ENCODE data around the gene IGF2BP3.
"Not testable (repeated sequence)": the region's sequence is repeated elsewhere in the genome, so short reads cannot be mapped to it uniquely, and the experiment has no call there.

IGF2BP3 gene

DNA sequence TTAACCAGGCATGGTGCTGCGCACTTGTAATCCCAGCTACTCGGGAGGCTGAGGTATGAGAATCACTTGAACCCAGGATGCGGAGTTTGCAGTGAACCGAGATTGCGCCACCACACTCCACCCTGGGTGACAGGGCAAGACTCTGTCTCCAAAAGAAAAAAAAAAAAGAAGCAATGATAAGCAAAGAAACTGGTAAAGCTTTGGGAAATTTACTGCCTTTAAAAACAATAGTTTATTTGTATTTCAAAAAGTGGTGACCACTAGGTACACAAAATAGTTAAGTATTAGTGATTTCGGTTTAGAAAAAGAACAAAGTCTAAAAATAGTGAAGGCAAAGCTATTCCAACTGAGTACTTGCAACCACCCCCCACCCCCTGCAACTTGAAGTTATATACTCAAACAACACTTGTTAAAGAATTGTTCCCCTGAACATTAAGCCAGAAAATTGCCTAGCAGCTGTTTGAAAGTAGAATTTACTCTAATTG, 133.4 kb downstream of the IGF2BP3 start:
- no peak for DNase-seq

- no peak for DNase-seq
These were observed 134.2 kb downstream of the IGF2BP3 start for GRCh38 chr7:23336086-23336485.

- no peak for DNase-seq
These were observed 134.7 kb downstream of the IGF2BP3 start for GRCh38 chr7:23335621-23336020.

- DNase-seq = no peak
These were observed 135.2 kb downstream of the IGF2BP3 start for GRCh38 chr7:23335136-23335535.

DNA sequence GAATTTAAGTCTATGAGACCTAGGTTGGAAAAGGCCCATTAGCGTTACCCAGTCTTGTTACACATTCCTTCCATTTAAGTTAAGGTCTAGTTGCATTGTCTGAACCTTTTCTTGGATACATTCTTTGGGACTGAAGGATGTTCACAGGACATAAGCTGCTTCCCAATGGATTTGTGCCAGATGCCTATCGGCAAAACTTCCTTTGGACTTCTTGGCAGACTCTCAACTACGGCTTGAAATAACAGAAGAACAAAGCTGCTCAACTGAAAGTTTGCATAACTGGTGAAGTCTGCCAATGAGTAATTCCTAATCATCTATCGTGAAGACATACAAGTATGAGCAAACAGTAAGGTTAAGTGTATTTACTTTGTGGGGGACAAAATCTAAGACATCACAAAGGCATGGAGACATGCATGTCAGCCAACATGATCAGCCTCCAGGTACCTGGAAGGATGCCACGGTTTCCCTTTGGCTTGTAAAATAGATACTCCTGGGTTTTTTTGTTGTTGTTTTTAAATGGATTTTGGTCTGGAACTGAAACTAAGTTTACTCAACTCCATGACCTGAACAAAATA, 135.7 kb downstream of the IGF2BP3 start:
- DNase-seq = no peak

DNA sequence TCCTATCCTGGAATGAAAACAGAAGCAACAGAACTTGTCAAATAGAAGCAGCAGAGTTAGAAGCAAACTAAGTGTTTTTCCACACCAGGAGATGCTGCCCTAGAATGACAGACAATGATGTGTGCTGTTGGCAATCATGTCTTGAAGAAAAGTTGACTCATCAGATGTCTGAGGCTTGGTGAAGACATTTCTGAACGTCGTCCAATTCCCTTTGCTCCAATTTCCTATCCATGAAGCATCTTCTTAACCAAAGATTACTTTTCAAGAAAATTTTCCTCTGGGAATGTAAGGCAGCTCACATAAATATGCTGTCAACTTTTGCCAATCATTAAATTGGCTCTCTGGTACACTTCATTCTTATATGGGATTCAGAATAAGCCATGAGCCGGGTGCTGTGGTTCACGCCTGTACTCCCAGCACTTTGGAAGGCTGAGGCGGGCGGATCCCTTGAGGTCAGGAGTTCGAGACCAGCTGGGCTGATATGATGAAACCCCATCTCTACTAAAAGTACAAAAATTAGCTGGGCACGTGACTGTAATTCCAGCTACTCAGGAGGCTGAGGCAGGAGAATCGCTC, 136.5 kb downstream of the IGF2BP3 start:
- DNase-seq = no peak

DNA sequence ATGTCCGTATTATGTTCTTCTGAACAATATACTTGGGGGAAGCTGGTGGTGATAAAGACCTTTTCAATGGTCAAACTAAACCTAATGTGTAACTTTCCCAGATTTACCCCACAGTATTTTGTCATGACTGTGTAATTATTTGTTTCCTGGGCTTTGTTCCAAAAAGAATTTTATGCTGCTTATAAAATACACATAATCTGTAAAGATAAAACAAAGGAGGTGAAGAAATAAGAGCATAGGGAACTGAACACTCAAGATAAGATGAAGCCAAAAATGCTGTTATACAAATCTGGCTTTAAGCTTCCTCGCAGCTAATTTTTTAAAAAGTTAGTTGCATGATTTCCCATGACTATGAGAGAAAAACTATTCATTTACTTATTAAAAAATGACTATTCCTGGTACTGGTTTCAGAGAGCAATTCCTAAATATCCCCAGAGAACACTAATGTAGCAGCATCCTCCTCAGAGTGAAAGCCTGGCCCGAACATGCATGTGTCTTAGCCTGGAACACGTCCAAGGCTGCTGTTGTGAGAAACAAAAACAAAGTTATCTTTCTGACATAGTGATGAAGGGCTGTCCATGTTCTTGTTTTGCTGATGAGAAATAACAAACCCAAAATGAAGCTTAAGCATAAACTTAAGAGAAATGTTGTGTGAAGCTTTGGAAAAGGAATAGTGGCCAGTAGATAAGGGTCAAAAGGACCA, 137.2 kb downstream of the IGF2BP3 start:
- no peak for DNase-seq

GRCh38 chr7:23332193-23332592, 138.1 kb downstream of the IGF2BP3 start:
- no peak for DNase-seq

- DNase-seq = no peak
These were observed 139.2 kb downstream of the IGF2BP3 start for GRCh38 chr7:23331132-23331531.

GRCh38 chr7:23315366-23315765, 154.9 kb downstream of the IGF2BP3 start:
- DNase-seq = no peak

- DNase-seq = not testable (repeated sequence)
These were observed 158.2 kb downstream of the IGF2BP3 start for GRCh38 chr7:23312141-23312540.

GRCh38 chr7:23308754-23309153, 161.5 kb downstream of the IGF2BP3 start:
- no peak for DNase-seq

DNA sequence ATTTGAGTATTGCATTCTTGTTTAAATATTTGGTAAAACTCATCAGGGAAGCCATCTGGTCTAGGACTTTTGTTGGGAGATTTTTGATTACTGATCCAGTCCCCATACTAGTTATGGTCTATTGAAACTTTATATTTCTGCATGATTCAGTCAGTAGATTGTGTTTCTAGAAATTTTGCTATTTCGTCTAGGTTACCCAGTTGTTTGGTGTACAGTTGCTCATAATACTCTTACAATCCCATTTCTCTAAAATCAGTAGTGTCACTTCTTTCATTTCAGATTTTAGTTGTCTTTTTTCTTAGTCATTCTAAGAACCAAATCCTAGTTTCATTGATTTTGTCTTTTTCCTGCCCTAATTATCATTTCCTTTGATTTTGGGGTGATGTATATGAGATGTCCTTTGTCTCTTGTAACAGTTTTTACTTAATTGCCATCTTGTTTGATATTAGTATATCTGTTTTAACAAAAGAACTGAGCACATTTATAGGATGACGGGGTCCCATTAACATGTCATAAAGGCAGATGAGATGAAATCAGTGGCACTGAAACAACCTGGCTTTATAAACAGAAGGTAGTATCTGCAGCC, 163.3 kb downstream of the IGF2BP3 start:
- DNase-seq = no peak

GRCh38 chr7:23299770-23300300, 170.5 kb downstream of the IGF2BP3 start:
- no peak for DNase-seq

DNA sequence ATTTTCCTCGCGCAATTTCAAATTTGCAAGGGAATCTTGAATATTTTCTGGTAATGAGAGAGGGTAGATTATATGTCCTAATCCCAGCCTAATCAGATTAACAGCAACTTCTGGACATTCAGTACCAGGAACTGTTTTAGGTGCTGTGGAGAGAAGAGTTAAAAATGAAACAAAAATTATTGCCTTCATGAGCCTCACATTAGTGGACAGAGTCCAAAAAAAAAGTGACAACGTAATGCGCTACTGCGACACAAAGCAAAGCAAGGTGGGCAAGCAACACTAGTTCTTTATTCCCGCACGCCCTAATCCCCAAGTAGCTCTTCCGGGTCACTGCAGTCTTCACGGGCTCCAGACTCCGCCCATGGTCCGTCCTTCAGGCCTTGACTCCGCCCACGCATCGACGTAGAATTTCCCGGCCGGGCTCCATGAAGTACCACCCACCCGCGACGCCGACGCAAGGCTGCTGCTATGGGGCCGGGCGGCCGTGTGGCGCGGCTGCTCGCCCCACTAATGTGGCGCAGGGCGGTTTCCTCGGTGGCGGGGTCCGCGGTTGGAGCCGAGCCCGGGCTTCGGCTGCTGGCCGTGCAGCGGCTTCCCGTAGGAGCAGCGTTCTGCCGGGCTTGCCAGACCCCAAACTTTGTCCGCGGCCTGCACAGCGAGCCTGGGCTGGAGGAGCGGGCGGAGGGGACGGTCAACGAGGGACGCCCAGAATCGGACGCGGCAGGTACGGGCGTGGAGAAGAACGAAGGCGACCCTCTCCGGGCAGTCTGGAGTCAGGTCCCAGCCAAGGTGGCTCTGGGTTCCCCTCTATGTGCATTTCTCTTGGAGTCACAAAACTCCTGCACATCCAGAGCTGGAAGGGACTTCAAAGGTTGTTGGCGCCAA, 171.2 kb downstream of the IGF2BP3 start, which contains the start of gene MALSU1:
TSS of gene MALSU1 (plus strand) at position 455 of the 885 bp plus-strand sequence. CDS start at position 469, 14 bp downstream.
- DNase-seq = peak; percentile 95

DNA sequence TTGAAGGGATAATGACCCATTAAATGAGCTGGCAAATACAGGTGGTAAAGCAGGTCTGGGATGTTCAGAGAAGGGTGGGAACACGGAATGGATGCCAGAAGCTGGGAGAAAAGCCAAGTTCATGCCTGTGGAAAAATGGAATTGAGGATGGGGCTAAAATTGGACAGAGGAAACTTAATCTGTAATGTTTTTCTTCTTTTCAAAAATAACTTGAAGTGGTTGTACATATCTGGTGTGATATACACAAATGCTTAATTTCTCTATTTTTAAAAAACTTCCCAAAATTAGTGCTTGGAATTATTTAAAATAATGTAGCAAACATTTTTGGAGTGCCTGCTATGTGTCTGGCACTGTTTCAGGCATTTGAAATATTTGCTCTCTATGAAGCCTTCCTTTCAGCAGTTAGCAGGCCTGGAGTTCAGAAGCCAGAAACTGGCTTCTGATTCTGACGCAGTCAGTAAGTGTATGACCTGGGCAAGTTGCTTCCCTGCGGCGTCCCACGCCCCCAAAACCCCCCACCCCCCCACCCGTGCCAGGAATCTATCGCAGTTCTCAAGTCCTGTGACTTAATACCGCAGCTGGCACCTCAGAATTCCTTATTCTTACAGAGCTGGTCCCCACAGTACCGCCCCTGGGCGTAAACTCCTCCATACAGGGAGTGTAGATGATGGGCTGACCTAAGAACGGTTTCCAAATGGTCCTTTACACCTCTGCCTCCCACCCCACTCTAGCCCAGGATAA, 172.0 kb downstream of the IGF2BP3 start:
- DNase-seq = no peak

GRCh38 chr7:23295401-23295697, 174.9 kb downstream of the IGF2BP3 start:
- DNase-seq = no peak

GRCh38 chr7:23294549-23295400, 175.5 kb downstream of the IGF2BP3 start:
- no peak for DNase-seq

- no peak for DNase-seq
These were observed 176.7 kb downstream of the IGF2BP3 start for GRCh38 chr7:23293500-23294073.

GRCh38 chr7:23292623-23293022, 177.7 kb downstream of the IGF2BP3 start:
- no peak for DNase-seq

All from T-helper 9 cell (primary cell).